Liver (tissue), 9 donors: ENCODE results near the gene SIX3. TPM values are rescaled to one million over a fixed set of nuclear protein-coding genes. Genes with fewer than 3 reads are reported as not detected.

Source experiments
- DNase-seq: peaks from one replicate; pipeline ENCODE4 v3.0.0-alpha.2; 2017; ENCODE audit warnings: low spot score
- H3K27ac ChIP-seq, 2 donors: one replicate each; pipeline ENCODE4 v1.7.0; 2013; ENCODE audit warnings: inconsistent platforms in 2 of 2, low read length in 2 of 2, control low read depth in 1 of 2, low read depth in 1 of 2, mild to moderate bottlenecking in 1 of 2
- H3K27me3 ChIP-seq, 4 donors: one replicate each; pipeline versions ENCODE4 v1.6.1 to v1.7.0; 2013; ENCODE audit warnings: low read length in 3 of 4, inconsistent platforms in 1 of 4, mild to moderate bottlenecking in 1 of 4, moderate library complexity in 1 of 4; ENCODE audit not compliant: control insufficient read depth in 4 of 4, insufficient read depth in 4 of 4
- H3K36me3 ChIP-seq, 4 donors: one replicate each; pipeline versions ENCODE4 v1.6.1 to v1.7.0; 2013; ENCODE audit warnings: low read length in 3 of 4, mild to moderate bottlenecking in 3 of 4, low read depth in 1 of 4, moderate library complexity in 1 of 4; ENCODE audit not compliant: control insufficient read depth in 4 of 4, insufficient read depth in 3 of 4
- H3K4me1 ChIP-seq, 4 donors: one replicate each; pipeline versions ENCODE4 v1.6.1 to v1.7.0; 2013; ENCODE audit warnings: low read length in 3 of 4, mild to moderate bottlenecking in 3 of 4, moderate library complexity in 1 of 4; ENCODE audit not compliant: control insufficient read depth in 4 of 4, insufficient read depth in 4 of 4
- H3K4me3 ChIP-seq, 3 donors: one replicate each; pipeline versions ENCODE4 v1.6.1 to v1.7.0; 2013; ENCODE audit warnings: low read length in 3 of 3, control low read depth in 1 of 3, low read depth in 1 of 3, mild to moderate bottlenecking in 1 of 3
- H3K9ac ChIP-seq, 2 donors: one replicate each; pipeline ENCODE4 v1.7.0; 2013; ENCODE audit warnings: low read length in 2 of 2, mild to moderate bottlenecking in 2 of 2, moderate library complexity in 2 of 2, control low read depth in 1 of 2, low read depth in 1 of 2
- H3K9me3 ChIP-seq, 4 donors: one replicate each; pipeline versions ENCODE4 v1.6.1 to v1.7.0; 2013; ENCODE audit warnings: low read length in 3 of 4; ENCODE audit not compliant: control insufficient read depth in 4 of 4
- ATF3 ChIP-seq: IDR thresholded peaks from 2 replicates; pipeline ENCODE4 v1.6.1; 2016; ENCODE audit warnings: antibody characterized with exemption
- EGR1 ChIP-seq, 2 donors: IDR thresholded peaks; 2 replicates each; pipeline ENCODE4 v1.6.1; 2016 to 2018; ENCODE audit warnings: antibody characterized with exemption in 2 of 2, low read depth in 2 of 2
- FOXA1 ChIP-seq: IDR thresholded peaks from 2 replicates; pipeline ENCODE4 v1.6.1; 2016; ENCODE audit warnings: antibody characterized with exemption
- HNF4A ChIP-seq, 2 donors: conservative IDR thresholded peaks; 2 replicates each; pipeline ENCODE4 v1.6.1; 2016; ENCODE audit warnings: antibody characterized with exemption in 2 of 2, mild to moderate bottlenecking in 2 of 2
- HNF4G ChIP-seq: IDR thresholded peaks from 2 replicates; pipeline ENCODE4 v1.6.1; 2016; ENCODE audit warnings: antibody characterized with exemption
- JUND ChIP-seq, 2 donors: IDR thresholded peaks; 2 replicates each; pipeline ENCODE4 v1.6.1; 2016; ENCODE audit warnings: antibody characterized with exemption in 2 of 2
- NR2F2 ChIP-seq: IDR thresholded peaks from 2 replicates; pipeline ENCODE4 v1.6.1; 2016; ENCODE audit warnings: antibody characterized with exemption
- RXRA ChIP-seq, 2 donors: IDR thresholded peaks; 2 replicates each; pipeline ENCODE4 v1.6.1; 2017 to 2018; ENCODE audit warnings: antibody characterized with exemption in 2 of 2, mild to moderate bottlenecking in 1 of 2
- SP1 ChIP-seq: IDR thresholded peaks from 2 replicates; pipeline ENCODE4 v1.6.1; 2018; ENCODE audit warnings: antibody characterized with exemption, mild to moderate bottlenecking
- YY1 ChIP-seq: IDR thresholded peaks from 2 replicates; pipeline ENCODE4 v1.6.1; 2016; ENCODE audit warnings: antibody characterized with exemption, mild to moderate bottlenecking
- WGBS: extraction: QIAGEN DNeasy Blood & Tissue Kit; methylation state at CpG from one replicate; pipeline ENCODE4 v1.1.7; 2013; 5-methylcytosine and 5-hydroxymethylcytosine counted together
- polyA plus RNA-seq, 2 donors: library from polyadenylated mRNA; stranded (reverse) in 1 of 2; unstranded in 1 of 2; fragments of 200-250 nt in 1 of 2; fragments of >200 nt in 1 of 2; fragmentation: Nextera tagmentation in 1 of 2; extraction: Ambion mirVana in 1 of 2; gene quantifications; one replicate each; pipeline versions ENCODE4 v1.2.1 to v1.2.3, GENCODE V29; 2013 to 2015
- total RNA-seq, 2 donors: library from RNA; depleted of rRNA; stranded (reverse); fragments of >200 nt; gene quantifications; one replicate each; pipeline ENCODE4 v1.2.3, GENCODE V29; 2014
- TF ChIP-seq, protein P1 (sequence below): IDR thresholded peaks from 2 replicates; pipeline ENCODE4 v1.6.1; 2016; ENCODE audit warnings: antibody characterized with exemption
- TF ChIP-seq, protein P2 (sequence below): IDR thresholded peaks from 2 replicates; pipeline ENCODE4 v1.6.1; 2016; ENCODE audit warnings: antibody characterized with exemption, mild to moderate bottlenecking
- TF ChIP-seq, protein P3 (sequence below): fragments of 150-350 bp; IDR thresholded peaks from 2 replicates; pipeline ENCODE4 v1.5.1; 2017; ENCODE audit warnings: improper control_type of control experiment, low read depth, low read length; ENCODE audit not compliant: missing input control
- donor health status: healthy.
- donor health status: healthy.
- donor health status: healthy.
- donor health status: healthy.
- donor health status: healthy.

The SIX3 gene
- total and polyA plus RNA-seq, 4 donors, result not detected

- Histone ChIP-seq H3K9ac (no peak overlapping the region), H3K4me3 (no peak overlapping the region), H3K4me1 (peaks cover 13 to 43% (median 22%) of the 10 kb centered on the region in 4 donors), H3K27me3 (peaks cover 5 to 24% (median 18%) of the 10 kb centered on the region in 4 donors), H3K36me3 (no peaks in the 10 kb centered on the region), H3K9me3 (no peaks in the 10 kb centered on the region), H3K27ac (no peak overlapping the region)
- 82% methylated on average over 5 of the region's 5 CpGs for WGBS
- TF ChIP-seq RXRA (IDR thresholded peaks at IDR 0.05), result no peak
- TF ChIP-seq ATF3, result no peak
- TF ChIP-seq FOXA1, result no peak
- TF ChIP-seq, protein P1, sequence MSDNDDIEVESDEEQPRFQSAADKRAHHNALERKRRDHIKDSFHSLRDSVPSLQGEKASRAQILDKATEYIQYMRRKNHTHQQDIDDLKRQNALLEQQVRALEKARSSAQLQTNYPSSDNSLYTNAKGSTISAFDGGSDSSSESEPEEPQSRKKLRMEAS, result no peak
- TF ChIP-seq HNF4G, result no peak
- no peak for TF ChIP-seq EGR1 (IDR thresholded peaks at IDR 0.05; ENCODE audit: low read depth in 2 of 2)
- TF ChIP-seq, protein P2, sequence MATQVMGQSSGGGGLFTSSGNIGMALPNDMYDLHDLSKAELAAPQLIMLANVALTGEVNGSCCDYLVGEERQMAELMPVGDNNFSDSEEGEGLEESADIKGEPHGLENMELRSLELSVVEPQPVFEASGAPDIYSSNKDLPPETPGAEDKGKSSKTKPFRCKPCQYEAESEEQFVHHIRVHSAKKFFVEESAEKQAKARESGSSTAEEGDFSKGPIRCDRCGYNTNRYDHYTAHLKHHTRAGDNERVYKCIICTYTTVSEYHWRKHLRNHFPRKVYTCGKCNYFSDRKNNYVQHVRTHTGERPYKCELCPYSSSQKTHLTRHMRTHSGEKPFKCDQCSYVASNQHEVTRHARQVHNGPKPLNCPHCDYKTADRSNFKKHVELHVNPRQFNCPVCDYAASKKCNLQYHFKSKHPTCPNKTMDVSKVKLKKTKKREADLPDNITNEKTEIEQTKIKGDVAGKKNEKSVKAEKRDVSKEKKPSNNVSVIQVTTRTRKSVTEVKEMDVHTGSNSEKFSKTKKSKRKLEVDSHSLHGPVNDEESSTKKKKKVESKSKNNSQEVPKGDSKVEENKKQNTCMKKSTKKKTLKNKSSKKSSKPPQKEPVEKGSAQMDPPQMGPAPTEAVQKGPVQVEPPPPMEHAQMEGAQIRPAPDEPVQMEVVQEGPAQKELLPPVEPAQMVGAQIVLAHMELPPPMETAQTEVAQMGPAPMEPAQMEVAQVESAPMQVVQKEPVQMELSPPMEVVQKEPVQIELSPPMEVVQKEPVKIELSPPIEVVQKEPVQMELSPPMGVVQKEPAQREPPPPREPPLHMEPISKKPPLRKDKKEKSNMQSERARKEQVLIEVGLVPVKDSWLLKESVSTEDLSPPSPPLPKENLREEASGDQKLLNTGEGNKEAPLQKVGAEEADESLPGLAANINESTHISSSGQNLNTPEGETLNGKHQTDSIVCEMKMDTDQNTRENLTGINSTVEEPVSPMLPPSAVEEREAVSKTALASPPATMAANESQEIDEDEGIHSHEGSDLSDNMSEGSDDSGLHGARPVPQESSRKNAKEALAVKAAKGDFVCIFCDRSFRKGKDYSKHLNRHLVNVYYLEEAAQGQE, result no peak
- TF ChIP-seq, protein P3, sequence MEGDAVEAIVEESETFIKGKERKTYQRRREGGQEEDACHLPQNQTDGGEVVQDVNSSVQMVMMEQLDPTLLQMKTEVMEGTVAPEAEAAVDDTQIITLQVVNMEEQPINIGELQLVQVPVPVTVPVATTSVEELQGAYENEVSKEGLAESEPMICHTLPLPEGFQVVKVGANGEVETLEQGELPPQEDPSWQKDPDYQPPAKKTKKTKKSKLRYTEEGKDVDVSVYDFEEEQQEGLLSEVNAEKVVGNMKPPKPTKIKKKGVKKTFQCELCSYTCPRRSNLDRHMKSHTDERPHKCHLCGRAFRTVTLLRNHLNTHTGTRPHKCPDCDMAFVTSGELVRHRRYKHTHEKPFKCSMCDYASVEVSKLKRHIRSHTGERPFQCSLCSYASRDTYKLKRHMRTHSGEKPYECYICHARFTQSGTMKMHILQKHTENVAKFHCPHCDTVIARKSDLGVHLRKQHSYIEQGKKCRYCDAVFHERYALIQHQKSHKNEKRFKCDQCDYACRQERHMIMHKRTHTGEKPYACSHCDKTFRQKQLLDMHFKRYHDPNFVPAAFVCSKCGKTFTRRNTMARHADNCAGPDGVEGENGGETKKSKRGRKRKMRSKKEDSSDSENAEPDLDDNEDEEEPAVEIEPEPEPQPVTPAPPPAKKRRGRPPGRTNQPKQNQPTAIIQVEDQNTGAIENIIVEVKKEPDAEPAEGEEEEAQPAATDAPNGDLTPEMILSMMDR, result no peak
- TF ChIP-seq NR2F2, result no peak
- no peak for TF ChIP-seq JUND (IDR thresholded peaks at IDR 0.05)
- TF ChIP-seq SP1, result no peak
- TF ChIP-seq HNF4A (conservative IDR thresholded peaks at IDR 0.05), result no peak
- no peak for TF ChIP-seq YY1
- no peak for DNase-seq
Observed at GRCh38 chr2:44947028-44947375, 5.5 kb downstream of the SIX3 start.

- WGBS, result 73% methylated on average over 18 of the region's 18 CpGs
- H3K9me3 ChIP-seq, result no peaks in the 10 kb centered on the region
- no peak overlapping the region for H3K9ac ChIP-seq
- DNase-seq, result no peak
- peaks cover 15 to 42% (median 18%) of the 10 kb centered on the region in 4 donors for H3K4me1 ChIP-seq
- no peak overlapping the region for H3K4me3 ChIP-seq
- no peak overlapping the region for H3K27ac ChIP-seq
- TF ChIP-seq, protein P1, result no peak
- peaks cover 4 to 30% (median 13%) of the 10 kb centered on the region in 4 donors for H3K27me3 ChIP-seq
- H3K36me3 ChIP-seq, result no peaks in the 10 kb centered on the region
Observed at GRCh38 chr2:44948565-44949328, 7.2 kb downstream of the SIX3 start.
